Kidney (tissue), 14 donors: ENCODE data around the gene P2RY11. TPM values are rescaled to one million over a fixed set of nuclear protein-coding genes. Genes with fewer than 3 reads are reported as not detected.

Experiments
- DNase-seq, 5 donors: peaks; one replicate each; pipeline ENCODE4 v3.0.0-alpha.2; 2013 to 2020
- FAIRE-seq: peaks from 2 replicates; lab custom pipeline; 2012; peaks lifted over from hg19 to GRCh38; lab: Jason Lieb, UNC
- H3K27ac ChIP-seq, 2 donors: one replicate each; pipeline ENCODE4 v1.7.0; 2013; ENCODE audit warnings: low read depth in 2 of 2, low read length in 2 of 2, inconsistent platforms in 1 of 2
- H3K27me3 ChIP-seq: one replicate; pipeline ENCODE4 v1.7.1; 2013; ENCODE audit warnings: low read length, inconsistent platforms; ENCODE audit not compliant: control insufficient read depth, insufficient read depth
- H3K36me3 ChIP-seq, 3 donors: one replicate each; pipeline versions ENCODE4 v1.7.0 to v1.7.1; 2013; ENCODE audit warnings: low read length in 3 of 3, control low read depth in 1 of 3, inconsistent platforms in 1 of 3; ENCODE audit not compliant: insufficient read depth in 3 of 3, control insufficient read depth in 2 of 3
- H3K4me1 ChIP-seq, 3 donors: one replicate each; pipeline versions ENCODE4 v1.7.0 to v1.7.1; 2013; ENCODE audit warnings: low read length in 3 of 3, inconsistent platforms in 1 of 3, low read depth in 1 of 3; ENCODE audit not compliant: control insufficient read depth in 2 of 3, insufficient read depth in 2 of 3
- H3K4me3 ChIP-seq, 3 donors: one replicate each; pipeline versions ENCODE4 v1.7.0 to v1.8.1; 2013; ENCODE audit warnings: low read length in 3 of 3, control low read depth in 1 of 3, inconsistent platforms in 1 of 3
- H3K9ac ChIP-seq, 3 donors: one replicate each; pipeline versions ENCODE4 v1.7.0 to v1.7.1; 2013; ENCODE audit warnings: low read length in 3 of 3, control low read depth in 1 of 3, inconsistent platforms in 1 of 3
- H3K9me3 ChIP-seq, 3 donors: one replicate each; pipeline versions ENCODE4 v1.7.0 to v1.7.1; 2013; ENCODE audit warnings: low read length in 3 of 3, control low read depth in 1 of 3, inconsistent platforms in 1 of 3; ENCODE audit not compliant: control insufficient read depth in 2 of 3, insufficient read depth in 1 of 3
- CTCF ChIP-seq: IDR thresholded peaks from 3 replicates; pipeline ENCODE4 v1.5.1; 2012; ENCODE audit warnings: mild to moderate bottlenecking, moderate library complexity, borderline replicate concordance; ENCODE audit not compliant: insufficient read depth; ENCODE audit errors: extremely low read depth
- intact Hi-C: fragments of 100-400 bp; cut with DNase I; formaldehyde crosslinking; loops from one replicate; pipeline ENCODE4 v1.11.1; 2022
- polyA plus RNA-seq: library from polyadenylated mRNA; stranded (reverse); fragments of 350-450 nt; fragmentation: Illumina TruSeq; extraction: RNeasy Lipid Tissue Mini Kit (QIAGEN cat#74804); gene quantifications from one replicate; pipeline ENCODE4 v1.2.3, GENCODE V29; 2014; ENCODE audit warnings: low read depth, low replicate concordance; ENCODE audit not compliant: insufficient read depth
- total RNA-seq: library from RNA; stranded (reverse); fragmentation: NEBNext Ultra II Directional; extraction: Animal tissue kit (Norgen Biotek cat#: 25700); gene quantifications from one replicate; pipeline ENCODE4 v1.2.1, GENCODE V29; 2021
- donor health status: control.
- donor health status: control.
- donor health status: control.
- donor health status: control.
- donor health status: control.
- donor health status: DM: yes; HTN: yes; CAD: no.
- donor health status: Normal renal cell carcinoma (clear cell type).

The P2RY11 gene
- total and polyA plus RNA-seq, 2 donors from 2014 or later = 3.7 to 17.3 TPM

- intact Hi-C loops = no loop called here
- H3K9me3 ChIP-seq = no peaks in the 10 kb centered on the region
- FAIRE-seq = no peak
- H3K27ac ChIP-seq = no peak overlapping the region
- H3K4me3 ChIP-seq = no peak overlapping the region
- H3K27me3 ChIP-seq = no peaks in the 10 kb centered on the region
- peaks cover 2 to 24% (median 11%) of the 10 kb centered on the region in 3 donors for H3K36me3 ChIP-seq
- no peak for TF ChIP-seq CTCF
- peaks cover 0 to 8% (median 0%) of the 10 kb centered on the region in 3 donors for H3K4me1 ChIP-seq
- no peak overlapping the region for H3K9ac ChIP-seq
- DNase-seq = peak in 1 of 5 donors; percentile 40
These were observed 1.2 kb upstream of the P2RY11 start for GRCh38 chr19:10110076-10110971.

GRCh38 chr19:10110972-10111317 lies 548 bp upstream of the P2RY11 start:
- H3K4me3 ChIP-seq = no peak overlapping the region
- peaks cover 2 to 24% (median 13%) of the 10 kb centered on the region in 3 donors for H3K36me3 ChIP-seq
- H3K4me1 ChIP-seq = peaks cover 0 to 5% (median 0%) of the 10 kb centered on the region in 3 donors
- intact Hi-C loops = no loop called here
- H3K27ac ChIP-seq = no peak overlapping the region
- H3K27me3 ChIP-seq = no peaks in the 10 kb centered on the region
- no peak for TF ChIP-seq CTCF
- FAIRE-seq (no peak), DNase-seq (no peak)
- no peak overlapping the region for H3K9ac ChIP-seq
- H3K9me3 ChIP-seq = no peaks in the 10 kb centered on the region

GRCh38 chr19:10112037-10112761 lies 706 bp downstream of the P2RY11 start:
- Histone ChIP-seq H3K4me1 (peaks cover 0 to under 1% (median 0%) of the 10 kb centered on the region in 3 donors), H3K9ac (no peak overlapping the region), H3K36me3 (peaks cover 2 to 33% (median 13%) of the 10 kb centered on the region in 3 donors), H3K27ac (no peak overlapping the region), H3K4me3 (no peak overlapping the region), H3K9me3 (no peaks in the 10 kb centered on the region), H3K27me3 (no peaks in the 10 kb centered on the region)
- intact Hi-C loops = no loop called here
- DNase-seq = no peak
- FAIRE-seq = no peak
- no peak for TF ChIP-seq CTCF
